HG02840 (cell line): ENCODE results near the gene SLC38A5.
A peak's percentile ranks its signal among the peaks of the same experiment; 100 is the strongest.

Source experiments
- ATAC-seq: cut with Tn5 transposase; IDR thresholded peaks from one replicate; pipeline ENCODE4 v1.9.1; 2021; ENCODE audit warnings: mild to moderate bottlenecking, moderate library complexity, moderate number of reproducible peaks; ENCODE audit not compliant: unreplicated experiment, low FRiP score

The SLC38A5 gene

DNA sequence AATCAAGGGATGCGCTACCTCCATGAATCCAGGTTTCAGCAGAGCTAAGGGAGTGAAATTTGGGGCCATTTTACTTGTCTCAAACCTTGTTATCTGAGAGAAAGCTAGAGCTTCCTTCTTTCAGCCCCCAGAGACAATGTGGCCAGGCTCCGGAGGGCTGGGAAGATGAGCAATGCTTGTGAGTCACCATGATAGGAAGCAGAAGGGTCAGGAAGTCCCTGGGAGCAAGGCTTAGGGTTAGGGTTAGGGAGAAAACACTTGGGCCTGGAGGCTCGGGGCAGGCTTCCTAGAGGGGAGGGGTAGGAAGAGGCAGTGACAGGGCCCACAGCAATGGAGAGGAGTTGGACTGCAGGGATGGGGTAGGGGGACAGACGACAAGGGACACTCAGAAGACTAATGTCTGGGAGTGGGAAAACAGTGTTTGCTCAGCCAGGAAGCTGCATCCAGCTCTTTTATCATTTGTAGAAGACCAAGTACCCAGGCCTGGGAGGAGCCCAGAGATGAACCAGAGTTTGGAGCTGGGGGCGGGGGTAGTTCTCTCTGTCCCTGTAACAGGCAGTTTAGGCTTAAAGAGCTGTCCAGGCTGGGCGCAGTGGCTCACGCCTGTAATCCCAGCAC, 22.3 kb upstream of the SLC38A5 start:
- no peak for ATAC-seq

DNA sequence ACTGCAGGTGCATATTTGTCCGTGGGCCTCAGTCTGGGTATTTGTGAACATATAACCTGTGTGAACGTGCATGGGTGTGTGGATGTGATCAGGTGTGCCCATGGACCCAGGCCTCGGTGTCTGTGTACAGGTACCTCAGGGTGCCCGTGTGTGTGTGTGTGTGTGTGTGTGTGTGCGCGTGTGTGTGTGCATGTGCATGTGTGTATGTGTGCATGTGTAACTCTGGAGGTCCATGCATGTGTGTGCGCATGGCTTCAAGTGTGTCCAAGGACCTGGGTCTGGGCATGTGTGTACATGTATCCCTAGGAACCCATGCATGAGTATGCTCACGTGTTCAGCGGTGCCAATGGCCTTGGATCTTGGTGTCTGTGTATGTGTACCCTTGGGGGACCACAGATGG, 21.7 kb upstream of the SLC38A5 start:
- ATAC-seq, result no peak

DNA sequence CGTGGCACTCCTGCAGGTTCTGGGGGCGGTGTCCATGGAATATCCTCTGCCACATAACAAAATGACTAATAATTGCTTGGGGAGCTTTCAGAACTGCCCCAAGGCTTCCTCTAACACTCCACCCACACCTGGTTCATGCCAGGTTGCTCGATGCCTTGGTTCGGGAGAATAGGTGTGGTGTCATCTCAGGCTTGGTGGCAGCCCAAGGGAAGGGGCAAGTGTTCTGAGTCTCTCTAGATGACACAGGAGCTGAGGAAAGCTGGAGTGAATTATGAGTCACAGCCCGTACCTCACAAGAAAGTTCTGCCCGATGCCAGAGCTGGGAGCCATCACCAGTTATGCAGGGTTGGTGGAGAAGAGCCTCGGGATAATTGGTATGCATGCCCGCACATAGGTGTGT, 20.6 kb upstream of the SLC38A5 start:
- ATAC-seq, result no peak

DNA sequence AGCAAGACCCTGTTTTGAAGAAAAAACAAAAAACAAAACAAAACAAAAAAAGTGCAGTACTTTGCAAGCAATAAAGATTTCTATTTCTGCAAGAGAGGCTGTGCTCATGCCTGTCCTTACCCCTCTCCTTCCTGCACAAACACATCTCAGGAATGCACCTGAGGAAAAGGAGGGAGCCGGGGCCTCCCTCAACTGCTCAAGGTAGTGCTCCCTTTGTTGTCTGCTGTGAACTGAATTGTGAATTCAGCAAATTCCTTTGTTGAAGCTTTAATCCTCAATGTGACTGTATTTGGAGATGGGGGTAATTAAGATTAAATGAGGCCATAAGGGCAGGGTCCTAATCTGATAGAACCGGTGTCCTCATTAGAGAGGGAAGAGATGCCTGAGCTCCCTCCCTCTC, 19.8 kb upstream of the SLC38A5 start:
- ATAC-seq, result no peak

DNA sequence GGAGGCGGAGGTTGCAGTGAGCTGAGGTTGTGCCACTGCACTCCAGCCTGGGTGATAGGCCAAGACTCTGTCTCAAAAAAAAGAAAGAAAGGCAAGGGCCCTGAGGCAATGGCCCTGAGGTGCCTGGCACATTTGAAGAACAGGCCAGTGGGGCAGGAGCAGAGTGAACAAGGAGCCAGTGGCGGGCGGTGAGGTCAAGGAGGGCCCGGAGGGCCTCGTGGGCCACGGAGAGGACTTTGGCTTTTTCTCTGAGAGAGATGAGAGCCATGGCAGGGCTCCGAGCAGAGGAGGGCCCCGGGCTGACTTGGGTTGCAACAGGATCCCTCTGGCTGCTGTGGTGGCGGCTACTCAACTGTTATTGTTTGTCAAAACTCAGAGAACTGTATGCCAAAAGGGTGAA, 19.2 kb upstream of the SLC38A5 start:
- ATAC-seq, result no peak

DNA sequence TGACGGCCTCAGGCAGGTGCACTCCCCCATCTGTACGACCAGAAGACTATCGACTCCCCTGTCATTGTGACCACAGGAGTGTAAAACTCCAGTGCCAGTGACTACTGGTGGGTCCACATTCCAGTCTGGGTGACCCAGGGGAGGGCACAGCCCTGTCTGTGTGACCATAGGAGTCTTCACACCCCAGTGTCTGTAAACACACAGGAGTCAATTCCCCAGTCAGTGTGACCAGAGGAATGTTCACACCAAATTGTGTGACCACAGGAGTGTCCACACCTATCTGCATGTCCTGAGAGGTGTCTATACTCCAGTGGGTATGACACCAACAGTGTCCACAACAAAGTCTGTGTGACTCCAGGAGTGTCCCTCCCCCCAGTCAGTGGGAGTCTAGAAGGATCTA, 18.0 kb upstream of the SLC38A5 start:
- ATAC-seq, result no peak

DNA sequence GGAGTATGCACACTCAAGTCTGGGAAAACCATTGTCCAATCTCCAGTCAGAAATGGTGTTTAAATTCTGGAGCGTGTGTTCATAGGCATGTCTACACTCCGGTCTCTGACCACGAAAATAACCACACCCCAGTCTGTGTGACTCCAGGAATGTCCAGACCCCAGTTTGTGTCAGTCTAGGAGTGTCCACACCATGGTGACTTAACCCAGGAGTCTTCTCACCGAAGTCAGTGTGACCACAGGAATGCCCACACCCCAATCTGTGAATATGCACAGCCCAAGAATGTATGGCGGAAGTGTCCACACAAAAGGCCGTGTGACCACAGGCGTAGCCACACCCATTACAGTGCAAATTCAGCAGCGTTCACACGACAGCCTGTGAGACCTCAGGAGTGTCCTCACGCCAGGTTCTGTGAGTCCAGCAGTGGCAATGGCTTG, 17.3 kb upstream of the SLC38A5 start:
- no peak for ATAC-seq

DNA sequence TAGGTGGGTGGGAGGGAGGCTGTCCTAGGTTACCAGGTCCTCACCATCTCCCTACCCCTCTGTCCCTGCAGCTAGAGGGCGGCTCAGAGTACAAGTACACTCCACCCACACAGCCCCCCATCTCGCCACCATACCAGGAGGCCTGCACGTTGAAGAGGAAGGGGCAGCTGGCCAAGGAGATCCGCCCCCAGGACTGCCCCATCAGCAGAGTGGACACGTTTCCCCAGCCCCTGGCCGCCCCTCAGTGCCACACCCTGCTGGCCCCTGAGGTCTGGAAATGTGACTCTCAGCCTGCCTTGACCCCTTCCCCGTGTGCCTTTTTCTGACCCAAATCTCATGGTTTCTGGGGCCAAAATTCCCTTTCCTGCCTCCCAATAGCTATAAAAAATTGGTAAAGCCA, 12.5 kb upstream of the SLC38A5 start:
- ATAC-seq, result no peak

DNA sequence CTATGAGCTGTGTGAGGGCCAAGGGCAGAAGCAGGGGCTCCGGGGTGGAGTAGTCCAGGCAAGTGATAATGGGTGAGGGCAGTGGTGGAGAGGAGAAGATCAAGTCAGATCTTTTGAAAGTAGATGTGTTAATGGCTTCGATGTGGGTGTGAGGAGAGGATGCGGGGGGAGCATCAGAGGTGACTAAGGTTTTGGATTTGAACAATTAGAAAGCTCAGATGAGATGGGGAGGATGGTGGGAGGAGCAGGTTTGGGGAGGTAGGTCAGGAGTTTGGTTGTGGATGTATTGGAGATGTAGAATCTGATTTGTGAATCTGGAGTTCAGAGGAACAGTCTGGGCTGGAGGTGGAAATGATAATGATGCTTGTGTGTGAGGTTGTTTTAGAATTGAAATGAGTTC, 10.5 kb upstream of the SLC38A5 start:
- ATAC-seq, result no peak

DNA sequence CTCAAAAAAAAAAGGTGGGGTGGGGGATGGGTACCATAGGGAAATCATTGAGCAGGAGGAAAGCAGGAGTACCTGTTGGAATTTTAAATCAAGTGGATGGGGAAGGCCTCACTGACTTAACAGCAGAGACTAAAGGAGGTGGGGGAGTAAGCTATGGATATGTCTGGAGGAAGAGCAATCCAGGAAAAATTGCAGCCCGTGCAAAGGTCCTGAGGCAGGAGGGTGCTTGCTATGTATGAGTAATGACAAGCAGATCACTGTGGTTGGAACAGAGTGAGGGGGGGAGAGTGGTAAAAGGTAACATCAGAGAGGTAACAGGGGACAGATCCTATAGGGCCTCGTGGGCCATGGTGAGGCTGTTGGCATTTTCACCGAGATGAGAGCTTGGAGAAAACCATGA, 10.1 kb upstream of the SLC38A5 start:
- no peak for ATAC-seq

DNA sequence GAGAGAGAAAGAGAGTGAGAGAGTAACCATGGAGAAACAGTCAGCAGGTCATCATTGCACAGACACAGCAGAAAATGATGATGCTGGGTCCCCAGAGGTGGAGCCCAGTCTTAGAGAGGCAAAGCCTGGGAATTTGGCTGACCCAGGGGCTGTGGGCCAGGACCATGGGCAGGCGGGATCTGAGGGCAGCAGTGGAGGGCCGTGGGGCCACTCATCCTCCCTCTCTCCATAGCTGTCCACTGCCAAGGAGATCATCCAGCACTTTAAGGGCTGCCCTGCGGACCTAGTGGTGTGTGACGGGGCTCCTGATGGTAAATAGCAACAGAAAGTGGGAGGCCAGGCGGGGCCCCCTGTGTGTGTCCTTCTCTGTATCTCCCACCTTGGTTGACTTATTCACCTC, 8.7 kb upstream of the SLC38A5 start:
- ATAC-seq, result no peak

DNA sequence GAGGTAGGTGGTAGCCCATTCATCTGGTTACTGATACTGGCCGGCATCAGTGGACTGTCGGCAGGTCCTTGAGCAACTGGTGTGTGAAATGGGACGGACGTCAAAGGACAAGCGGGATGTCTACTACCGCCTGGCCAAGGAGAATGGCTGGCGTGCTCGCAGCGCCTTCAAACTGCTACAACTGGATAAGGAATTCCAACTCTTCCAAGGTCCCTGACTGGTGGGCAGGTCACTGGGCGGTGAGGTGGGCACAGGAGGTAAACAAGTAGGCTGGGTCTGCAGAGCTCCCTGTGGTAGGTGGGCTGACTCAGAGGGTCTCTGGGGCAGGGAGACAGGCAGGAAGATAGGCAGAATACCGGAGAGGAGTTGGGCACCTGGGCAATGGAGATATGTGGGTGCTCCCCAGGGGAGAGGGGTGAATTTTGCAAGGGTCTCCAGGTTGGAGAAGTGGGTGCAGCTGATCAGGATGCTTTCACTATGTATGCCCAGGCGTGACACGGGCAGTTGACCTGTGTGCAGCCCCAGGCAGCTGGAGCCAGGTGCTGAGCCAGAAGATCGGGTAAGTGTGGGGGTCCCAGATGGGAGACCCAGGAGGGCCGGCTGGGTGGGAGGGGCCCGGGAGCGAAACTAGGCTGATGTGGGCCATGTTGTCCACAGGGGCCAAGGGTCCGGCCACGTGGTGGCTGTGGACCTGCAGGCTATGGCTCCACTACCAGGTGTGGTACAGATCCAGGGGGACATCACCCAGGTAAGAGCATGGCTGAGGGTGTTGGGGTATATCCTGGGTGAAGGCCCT, 8.1 kb upstream of the SLC38A5 start:
- ATAC-seq, result no peak

DNA sequence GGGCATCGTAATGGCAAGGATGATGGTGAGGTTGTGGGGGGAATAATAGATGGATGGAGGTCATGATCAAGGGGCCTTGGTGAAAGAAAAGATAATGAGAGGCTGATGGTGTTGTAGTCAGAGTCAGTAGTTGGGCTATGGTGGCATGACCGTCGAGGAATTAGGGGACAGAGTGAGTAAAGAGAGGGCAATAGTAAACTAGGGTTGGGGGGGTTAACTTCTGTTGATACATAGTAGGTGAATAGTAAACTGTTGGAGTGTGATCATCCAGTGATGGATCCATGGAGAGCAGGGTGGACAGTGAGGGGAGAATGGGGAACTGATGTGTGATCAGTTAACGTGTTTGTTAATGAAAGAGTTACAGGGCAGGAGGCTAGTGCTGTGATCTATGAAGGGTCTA, 6.9 kb upstream of the SLC38A5 start:
- ATAC-seq, result no peak

DNA sequence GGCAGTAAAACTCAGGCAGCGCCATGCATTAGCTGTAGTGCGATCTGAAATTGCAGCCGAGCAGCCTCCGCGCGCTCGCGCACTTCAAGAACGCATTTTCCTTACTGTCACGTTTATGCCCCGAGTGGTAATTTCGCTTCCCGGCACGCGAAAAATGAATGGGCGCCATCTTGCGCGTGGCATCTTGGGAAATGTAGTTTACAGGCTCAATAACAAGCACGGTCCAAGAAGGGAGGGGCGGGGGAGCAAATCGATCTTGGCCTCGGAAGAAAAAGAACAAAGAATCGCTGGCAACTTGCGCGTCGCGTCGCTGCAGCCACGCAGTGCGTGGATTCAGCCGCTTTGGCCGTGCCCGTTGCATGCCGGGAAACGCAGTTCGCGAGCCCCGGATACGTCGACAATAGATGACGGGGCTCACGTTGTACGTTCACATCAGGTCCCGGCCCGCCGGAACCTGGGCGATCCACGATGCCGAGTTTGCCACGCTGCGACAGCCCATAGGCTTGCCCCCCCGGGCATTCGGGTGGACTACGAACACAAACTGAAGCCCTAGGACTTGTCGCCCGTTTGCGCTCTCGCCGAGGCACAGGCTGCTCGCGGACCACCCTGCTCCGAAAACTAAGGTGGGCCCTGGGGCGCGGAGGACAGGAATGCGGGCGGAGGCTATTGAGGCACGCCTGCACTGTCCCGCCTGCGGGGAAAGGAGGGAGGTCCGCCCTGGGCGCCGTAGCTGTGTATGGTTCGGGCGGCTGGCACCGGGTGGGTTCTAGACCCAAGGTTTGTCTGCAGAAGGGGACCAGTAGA, 5.9 kb upstream of the SLC38A5 start, which contains the start of gene FTSJ1:
FTSJ1 (plus strand) TSS at position 426 of the 804 bp plus-strand sequence. CDS start 1,849 bp downstream, outside the sequence.
- peak; percentile 81 for ATAC-seq

DNA sequence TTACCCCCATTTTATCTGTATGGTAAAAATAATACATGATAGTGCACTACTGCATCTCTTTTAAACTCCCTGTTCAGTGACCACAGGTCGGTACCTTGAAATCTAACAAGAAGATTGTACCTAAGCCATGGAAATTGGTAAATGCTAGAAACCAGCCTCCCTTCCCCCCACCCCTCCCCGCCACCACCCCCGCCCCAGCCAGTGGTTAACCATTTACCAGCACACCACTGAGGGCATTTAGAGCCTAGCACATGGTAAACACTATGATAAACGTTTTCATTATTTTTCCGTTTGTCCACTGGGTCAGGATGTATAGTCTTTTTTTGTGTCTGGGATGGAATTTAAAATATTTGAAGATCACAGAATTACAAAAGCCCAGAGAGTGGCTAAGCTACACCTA, 5.2 kb upstream of the SLC38A5 start:
- ATAC-seq, result no peak

DNA sequence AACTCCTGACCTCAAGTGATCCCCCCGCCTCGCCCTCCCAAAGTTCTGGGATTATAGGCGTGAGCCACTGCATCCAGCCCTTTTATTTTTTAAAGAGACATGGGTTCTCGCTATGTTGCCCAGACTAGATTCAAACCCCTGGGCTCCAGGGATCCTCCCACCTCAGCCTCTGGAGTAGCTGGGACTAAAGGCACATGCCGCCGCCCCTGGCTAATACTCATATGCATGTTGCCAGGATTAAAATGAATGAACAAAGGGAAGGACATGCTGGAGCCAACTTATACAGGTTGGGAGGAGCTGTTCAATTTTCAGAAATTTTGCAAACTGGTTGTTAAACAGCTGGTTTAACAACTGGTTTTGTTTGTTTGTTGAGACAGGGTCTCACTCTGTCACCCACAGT, 4.5 kb upstream of the SLC38A5 start:
- no peak for ATAC-seq

DNA sequence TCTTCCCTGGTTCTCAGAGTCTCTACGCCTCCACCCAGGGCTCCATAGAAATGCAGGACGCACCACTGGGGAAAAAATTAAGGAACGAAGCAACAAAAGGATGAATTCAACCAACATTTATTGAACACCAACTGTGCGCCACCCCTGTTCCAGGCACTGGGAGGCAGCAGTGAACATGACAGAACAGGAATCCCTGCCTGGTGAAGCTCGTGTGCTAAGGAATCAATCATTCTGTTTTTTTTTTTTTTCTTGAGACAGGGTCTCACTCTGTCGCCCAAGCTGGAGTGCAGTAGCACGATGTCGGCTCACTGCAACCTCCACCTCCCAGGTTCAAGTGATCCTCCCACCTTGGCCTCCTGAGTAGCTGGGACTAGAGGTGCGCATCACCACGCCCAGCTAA, 4.1 kb upstream of the SLC38A5 start:
- no peak for ATAC-seq

DNA sequence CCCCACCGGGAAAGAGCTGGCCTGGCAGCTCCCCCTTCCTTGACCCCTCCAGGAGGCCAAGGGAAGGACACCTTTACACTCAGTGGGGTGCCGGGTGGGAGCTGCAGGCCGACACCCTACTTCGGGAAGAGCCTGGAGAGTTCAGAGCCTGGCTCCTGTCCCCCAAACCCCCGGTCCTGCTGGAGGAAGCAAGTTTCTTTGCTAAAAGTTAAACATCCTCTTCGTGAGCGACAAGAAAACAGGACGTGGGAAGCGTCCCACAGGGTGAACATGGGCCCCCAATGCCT, 3.6 kb upstream of the SLC38A5 start:
- no peak for ATAC-seq

DNA sequence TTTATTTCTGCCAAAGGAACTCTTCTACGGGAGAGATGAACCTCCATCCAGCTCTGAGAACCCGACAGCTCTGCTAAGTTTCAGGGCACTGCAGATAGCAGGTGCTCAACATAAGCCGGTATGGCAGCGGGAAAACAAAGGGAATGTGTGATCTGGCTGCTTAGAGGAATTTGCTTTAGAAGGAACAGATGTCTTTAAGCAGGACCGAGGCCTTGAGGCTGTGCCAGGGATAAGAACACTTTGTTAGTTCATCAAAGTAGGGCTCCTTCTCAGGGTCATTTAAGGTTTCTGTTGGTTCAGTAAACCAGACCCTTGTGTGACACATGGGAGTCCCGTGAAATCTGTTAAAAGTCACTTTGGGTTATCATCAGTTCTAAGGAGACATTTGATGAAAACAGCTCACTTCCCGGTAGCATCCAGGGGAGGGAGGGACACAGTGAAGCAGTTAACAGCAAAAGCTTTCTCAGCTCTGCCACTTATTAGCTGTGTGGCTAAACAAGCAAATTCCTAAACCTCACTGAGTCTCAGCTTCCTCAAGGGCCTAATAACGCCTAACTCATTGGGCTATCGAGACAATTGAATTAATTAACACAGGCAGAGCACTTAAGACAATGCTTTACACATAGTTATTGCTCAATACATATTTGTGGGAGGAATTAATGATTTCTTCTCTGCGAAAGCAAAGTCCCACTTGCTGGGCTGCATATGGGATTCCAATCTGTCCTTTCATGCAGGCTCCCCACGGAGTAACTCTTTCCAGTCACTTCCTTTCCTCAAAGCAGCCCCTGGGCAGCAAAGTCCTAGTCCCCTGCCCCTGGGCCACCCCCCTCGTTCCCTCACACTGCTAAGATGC, 3.0 kb upstream of the SLC38A5 start:
- ATAC-seq, result no peak

DNA sequence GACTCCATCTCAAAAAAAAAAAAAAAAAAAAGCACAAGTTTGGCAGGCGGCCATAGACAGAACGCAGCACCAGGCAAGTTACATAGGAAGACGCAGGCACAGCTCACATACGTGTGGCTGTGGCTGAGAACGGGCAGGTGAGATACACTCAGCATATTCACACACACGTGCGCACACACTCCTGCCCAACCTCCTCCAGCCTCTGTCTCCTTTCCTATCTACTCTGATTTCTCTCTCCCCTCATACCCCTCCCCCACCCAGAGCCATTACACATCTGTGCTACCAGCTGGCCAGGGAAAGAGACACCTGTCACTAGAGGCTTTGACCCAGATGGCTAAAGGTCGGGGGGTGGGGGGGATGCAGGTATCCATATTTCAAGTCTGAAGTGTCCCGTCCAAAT, 2.2 kb upstream of the SLC38A5 start:
- no peak for ATAC-seq

DNA sequence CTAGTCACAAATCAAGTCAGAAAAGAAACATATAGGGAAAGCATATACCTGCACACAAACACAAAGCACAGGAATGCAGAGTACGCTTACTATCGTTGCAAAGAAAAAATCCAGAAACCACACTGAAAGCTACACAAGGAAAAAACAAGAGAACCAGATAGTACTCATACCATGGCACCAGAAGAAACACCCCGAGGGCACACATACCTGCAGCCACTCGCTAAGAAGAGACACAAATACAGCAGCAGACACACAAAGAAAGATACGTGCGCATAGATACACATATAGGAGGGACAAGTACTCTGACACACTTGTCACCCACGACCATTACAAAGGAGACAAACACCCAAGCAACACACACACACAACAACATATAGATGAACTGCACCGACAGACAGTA, 1.4 kb upstream of the SLC38A5 start:
- ATAC-seq, result no peak
